ENCODE measurements around the gene MRFAP1.

MRFAP1 gene

DNA sequence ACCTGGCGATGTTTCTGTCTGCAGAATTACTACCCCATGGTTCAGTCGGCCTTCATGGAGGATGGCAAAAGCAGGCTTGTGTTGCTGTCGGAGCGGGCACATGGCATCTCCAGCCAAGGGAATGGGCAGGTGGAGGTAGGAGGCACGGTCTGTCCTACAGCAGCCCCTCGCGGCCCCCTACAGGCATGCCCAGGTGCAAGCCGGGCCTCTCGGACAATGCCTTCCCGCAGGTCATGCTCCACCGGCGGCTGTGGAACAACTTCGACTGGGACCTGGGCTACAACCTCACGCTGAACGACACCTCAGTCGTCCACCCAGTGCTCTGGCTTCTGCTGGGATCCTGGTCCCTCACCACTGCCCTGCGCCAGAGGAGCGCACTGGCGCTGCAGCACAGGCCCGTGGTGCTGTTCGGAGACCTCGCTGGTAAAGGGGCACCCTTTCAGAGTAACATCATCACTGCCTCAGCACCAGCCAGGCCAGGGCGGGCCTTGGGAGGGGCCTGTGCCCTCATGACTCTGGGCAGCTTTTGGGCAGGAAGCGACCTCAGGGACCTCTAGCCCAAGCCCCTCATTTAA lies 29.5 kb upstream of the MRFAP1 start:
- no peak for DNase-seq (ENCODE audit: low spot score)
- Histone ChIP-seq H3K27ac (no peak overlapping the region), H3K4me3 (no peak overlapping the region)
- TF ChIP-seq, protein P1, sequence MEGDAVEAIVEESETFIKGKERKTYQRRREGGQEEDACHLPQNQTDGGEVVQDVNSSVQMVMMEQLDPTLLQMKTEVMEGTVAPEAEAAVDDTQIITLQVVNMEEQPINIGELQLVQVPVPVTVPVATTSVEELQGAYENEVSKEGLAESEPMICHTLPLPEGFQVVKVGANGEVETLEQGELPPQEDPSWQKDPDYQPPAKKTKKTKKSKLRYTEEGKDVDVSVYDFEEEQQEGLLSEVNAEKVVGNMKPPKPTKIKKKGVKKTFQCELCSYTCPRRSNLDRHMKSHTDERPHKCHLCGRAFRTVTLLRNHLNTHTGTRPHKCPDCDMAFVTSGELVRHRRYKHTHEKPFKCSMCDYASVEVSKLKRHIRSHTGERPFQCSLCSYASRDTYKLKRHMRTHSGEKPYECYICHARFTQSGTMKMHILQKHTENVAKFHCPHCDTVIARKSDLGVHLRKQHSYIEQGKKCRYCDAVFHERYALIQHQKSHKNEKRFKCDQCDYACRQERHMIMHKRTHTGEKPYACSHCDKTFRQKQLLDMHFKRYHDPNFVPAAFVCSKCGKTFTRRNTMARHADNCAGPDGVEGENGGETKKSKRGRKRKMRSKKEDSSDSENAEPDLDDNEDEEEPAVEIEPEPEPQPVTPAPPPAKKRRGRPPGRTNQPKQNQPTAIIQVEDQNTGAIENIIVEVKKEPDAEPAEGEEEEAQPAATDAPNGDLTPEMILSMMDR (IDR thresholded peaks at IDR 0.05) = no peak

DNA sequence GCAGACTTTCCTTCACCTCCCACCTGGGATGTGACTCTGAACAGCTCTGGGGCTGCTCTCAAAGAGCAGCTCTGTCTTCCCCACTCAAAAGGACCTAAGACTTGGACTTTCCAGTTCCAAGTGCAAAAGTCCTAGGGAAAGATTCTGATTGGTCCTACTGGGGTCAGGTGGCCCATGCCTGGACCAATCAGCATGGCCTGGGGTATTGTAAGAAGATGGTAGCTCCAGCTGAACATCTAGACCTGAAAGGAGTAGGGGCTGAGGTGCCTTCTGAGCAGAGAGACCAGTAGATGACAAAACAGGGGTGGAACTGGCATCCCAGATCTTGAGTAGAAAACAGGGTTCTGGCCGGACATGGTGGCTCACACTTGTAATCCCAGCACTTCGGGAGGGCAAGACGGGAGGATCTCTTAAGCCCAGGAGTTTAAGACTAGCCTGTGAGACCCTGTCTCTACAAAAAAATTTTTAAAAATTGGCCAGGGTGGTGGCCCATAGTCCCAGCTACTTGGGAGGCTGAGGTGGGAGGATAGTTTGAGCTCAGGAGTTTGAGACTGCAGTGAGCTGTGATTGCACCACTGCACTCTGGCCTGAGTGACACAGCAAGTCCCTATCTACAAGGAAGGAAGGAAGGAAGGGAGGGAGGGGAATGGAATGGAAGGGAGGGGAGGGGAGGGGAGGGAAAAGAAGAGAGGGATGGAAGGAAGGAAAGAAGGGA lies 27.4 kb upstream of the MRFAP1 start:
- Histone ChIP-seq H3K4me3 (no peak overlapping the region), H3K27ac (no peak overlapping the region)
- TF ChIP-seq, protein P1 (IDR thresholded peaks at IDR 0.05) = no peak
- no peak for DNase-seq (ENCODE audit: low spot score)

DNA sequence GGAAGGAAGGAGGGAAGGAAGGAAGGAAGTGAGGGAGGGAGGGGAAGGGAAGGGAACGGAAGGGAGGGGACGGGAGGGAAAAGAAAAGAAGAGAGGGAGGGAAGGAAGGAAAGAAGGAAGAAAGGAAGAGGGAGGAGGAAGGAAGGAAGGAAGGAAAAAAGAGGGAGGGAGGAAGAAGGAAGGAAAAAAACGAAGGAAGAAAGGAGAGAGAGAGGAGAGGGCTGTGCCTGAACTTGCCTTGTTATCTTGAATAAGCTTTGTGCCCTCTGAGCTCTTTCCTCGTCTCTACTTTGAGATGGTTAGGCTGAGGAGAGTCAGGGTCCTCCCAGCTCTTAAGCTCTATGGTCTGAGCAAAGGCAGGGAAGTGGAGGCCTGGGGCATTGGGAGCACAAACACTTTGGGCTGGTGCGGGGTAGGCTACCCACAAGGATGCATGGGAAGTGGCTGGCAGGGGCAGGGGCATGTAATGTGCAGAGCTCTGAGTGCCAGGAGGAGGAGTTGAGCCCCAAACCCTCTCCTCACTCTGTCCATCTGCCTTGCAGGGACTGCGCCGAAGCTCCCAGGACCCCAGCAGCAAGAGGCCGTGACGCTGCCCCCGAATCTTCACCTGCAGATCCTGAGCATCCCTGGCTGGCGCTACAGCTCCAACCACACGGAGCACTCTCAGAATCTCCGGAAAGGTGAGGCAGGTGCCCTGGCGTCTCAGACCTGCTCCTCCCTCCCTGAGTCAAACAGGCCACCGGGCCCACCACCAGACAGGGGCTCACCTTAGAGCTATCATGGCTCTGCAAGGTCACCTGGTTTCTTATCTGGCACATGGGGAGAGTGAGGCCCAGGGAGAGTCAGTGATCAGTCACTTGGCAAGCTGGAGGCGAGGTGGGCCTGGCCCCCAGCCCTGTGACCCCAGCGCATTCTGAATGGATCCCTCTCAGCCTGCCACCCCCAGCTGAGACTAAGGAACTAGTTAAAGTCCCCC lies 26.5 kb upstream of the MRFAP1 start:
- H3K27ac ChIP-seq = no peak overlapping the region
- no peak overlapping the region for H3K4me3 ChIP-seq
- no peak for DNase-seq (ENCODE audit: low spot score)
- TF ChIP-seq, protein P1 (IDR thresholded peaks at IDR 0.05) = no peak

DNA sequence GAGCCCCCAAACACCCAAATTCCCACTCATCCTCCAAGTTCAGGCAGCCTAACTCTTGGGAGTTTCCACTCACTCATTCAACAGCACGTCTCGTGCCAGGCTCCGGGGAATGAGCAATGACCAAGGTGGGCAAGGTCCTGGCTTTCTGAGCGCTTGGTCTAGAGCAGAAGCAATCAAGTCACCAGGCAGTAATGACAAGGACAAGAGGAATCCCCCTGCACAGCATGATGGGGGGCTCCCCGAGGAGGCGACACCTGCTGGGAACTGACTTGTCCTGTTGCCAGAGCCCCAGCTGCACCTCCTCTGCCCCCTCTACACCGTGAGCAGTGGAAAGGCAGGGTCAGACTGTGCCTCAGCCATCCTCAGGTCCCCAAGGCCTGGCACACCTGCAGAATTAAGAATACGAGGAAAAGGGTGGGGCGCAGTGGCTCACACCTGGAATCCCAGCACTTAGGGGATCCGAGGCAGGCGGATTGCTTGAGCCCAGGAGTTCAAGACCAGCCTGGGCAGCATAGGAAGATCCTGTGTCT lies 25.7 kb upstream of the MRFAP1 start:
- H3K4me3 ChIP-seq = no peak overlapping the region
- TF ChIP-seq, protein P1 (IDR thresholded peaks at IDR 0.05) = no peak
- no peak overlapping the region for H3K27ac ChIP-seq
- no peak for DNase-seq (ENCODE audit: low spot score)

DNA sequence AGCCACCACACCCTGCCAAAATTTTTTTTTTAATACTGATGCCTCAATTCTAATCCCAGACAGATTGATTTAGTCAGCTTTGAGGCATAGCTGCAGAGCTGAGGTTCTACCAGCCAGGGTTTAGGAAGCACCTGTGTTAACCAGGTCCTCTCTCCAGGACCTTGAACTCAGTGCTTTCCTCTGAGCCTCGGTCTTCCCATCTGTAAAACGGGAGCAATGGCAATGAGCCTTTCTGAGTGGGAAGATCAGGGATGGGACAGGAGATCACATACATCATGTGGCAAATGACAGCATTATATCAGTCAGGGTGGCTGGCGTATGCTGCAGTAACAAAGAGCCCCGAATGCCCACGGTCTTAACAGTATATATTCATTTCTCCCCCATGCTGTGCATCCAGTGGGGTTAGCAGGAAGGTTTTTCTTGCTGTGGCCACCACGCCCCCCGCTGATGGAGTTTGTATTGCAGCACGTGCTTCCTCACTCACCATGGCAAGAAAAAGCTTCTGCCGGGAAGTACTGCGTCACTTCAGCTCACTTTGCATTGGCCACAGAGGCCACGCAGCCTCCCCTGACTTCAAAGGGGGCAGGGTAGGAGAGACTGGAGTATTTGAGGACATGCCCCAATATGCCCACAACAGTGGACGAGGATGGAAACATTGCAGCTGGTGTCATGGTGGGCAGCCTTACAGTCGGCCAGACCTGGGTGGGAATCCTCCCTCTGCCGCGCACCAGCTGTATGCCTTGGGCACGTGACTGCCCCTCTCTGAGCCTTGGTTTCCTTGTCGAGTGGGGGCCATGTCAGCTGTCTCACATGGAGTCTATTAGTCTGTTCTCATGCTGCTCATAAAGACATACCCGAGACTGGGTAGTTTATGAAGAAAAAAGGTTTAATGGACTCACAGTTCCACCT lies 24.1 kb upstream of the MRFAP1 start:
- no peak for DNase-seq (ENCODE audit: low spot score)
- no peak overlapping the region for H3K4me3 ChIP-seq
- no peak overlapping the region for H3K27ac ChIP-seq
- TF ChIP-seq, protein P1 (IDR thresholded peaks at IDR 0.05) = no peak

DNA sequence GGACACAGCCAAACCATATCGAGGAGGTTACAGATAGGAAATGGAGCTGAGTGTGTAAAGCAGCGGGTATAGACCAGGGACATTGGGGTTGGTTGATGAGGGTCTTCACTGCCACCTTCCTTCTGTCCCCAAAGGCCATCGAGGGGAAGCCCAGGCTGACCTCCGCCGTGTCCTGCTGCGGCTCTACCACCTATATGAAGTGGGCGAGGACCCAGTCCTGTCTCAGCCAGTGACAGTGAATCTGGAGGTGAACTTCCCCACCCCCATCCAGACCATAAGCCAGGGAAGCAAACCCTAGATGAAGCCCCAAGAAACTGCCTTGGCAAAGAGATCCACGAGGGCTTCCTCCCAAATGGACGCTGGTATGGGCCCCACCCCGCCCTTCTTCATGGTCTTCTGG lies 23.2 kb upstream of the MRFAP1 start:
- H3K4me3 ChIP-seq = no peak overlapping the region
- TF ChIP-seq, protein P1 (IDR thresholded peaks at IDR 0.05) = no peak
- no peak for DNase-seq (ENCODE audit: low spot score)
- H3K27ac ChIP-seq = no peak overlapping the region

Measured in coronary artery (tissue), 2 donors.